ENCODE measurements around the gene PRF1. TPM values are rescaled to one million over a fixed set of nuclear protein-coding genes. Genes with fewer than 3 reads are reported as not detected.
A peak's percentile ranks its signal among the peaks of the same experiment; 100 is the strongest.
"Not testable (repeated sequence)": the region's sequence is repeated elsewhere in the genome, so short reads cannot be mapped to it uniquely, and the experiment has no call there.

Gene PRF1
- total RNA-seq, 1 experiment from 2014 or later, result 6.4 TPM

DNA sequence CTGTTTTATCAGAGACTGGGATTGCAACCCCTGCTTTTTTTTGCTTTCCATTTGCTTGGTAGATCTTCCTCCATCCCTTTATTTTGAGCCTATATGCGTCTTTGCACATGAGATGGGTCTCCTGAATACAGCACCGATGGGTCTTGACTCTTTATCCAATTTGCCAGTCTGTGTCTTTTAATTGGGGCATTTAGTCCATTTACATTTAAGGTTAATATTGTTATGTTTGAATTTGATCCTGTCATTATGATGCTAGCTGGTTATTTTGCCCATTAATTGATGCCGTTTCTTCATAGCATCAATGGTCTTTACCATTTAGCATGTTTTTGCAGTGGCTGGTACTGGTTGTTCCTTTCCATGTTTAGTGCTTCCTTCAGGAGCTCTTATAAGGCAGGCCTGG, 40.7 kb upstream of the PRF1 start:
- H3K9ac ChIP-seq (ENCODE audit: low read length); H3K4me1 ChIP-seq (ENCODE audit: control insufficient read depth in 1 of 2, insufficient read depth in 2 of 2, low read length in 2 of 2); RAD21 ChIA-PET (ENCODE audit: low non-redundant PET in 1 of 2, low total read pairs in 2 of 2, uncharacterized antibody in 2 of 2, unreplicated experiment in 2 of 2); CTCF ChIA-PET; H3K4me2 ChIP-seq (ENCODE audit: low read length); BruUV-seq (replicated peaks); H4K20me1 ChIP-seq (ENCODE audit: insufficient read depth); POLR2A ChIA-PET; intact Hi-C loops (cut with micrococcal nuclease); H3K79me2 ChIP-seq (ENCODE audit: insufficient read depth, low read length); H3K4me3 ChIP-seq (replicated peaks in 1 of 2; ENCODE audit: low read depth in 1 of 2, low read length in 2 of 2); H3K27me3 ChIP-seq (ENCODE audit: insufficient read depth, low read length); H3K27ac ChIP-seq (ENCODE audit: low read depth, low read length); H3K9me3 ChIP-seq (ENCODE audit: control insufficient read depth in 1 of 2, insufficient read depth in 1 of 2, low read depth in 1 of 2, low read length in 2 of 2); H2AFZ ChIP-seq (ENCODE audit: low read depth, low read length, poor library complexity, severe bottlenecking); H3K9me2 ChIP-seq (ENCODE audit: insufficient read depth); DNase-seq (ENCODE audit: low read depth, low spot score); H3K36me3 ChIP-seq (ENCODE audit: control insufficient read depth in 1 of 2, insufficient read depth in 2 of 2, low read length in 2 of 2); ATAC-seq: not testable (repeated sequence)

DNA sequence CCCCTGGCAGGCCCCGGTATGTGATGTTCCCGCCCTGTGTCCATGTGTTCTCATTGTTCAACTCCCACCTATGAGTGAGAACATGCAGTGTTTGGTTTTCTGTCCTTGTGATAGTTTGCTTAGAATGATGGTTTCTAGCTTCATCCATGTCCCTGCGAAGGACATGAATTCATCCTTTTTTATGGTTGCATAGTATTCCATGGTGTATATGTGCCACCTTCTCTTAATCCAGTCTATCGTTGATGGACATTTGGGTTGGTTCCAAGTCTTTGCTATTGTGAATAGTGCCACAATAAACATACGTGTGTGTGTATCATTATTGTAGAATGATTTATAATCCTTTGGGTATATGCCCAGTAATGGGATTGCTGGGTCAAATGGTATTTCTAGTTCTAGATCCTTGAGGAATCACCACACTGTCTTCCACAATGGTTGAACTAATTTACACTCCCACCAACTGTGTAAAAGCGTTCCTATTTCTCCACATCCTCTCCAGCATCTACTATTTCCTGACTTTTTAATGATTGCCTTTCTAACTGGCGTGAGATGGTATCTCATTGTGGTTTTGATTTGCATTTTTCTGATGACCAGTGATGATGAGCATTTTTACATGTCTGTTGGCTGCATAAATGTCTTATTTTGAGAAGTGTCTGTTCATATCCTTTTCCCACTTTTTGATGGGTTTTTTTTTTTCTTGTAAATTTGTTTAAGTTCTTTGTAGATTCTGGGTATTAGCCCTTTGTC, 37.3 kb upstream of the PRF1 start:
- H3K4me3 ChIP-seq (replicated peaks in 1 of 2; ENCODE audit: low read depth in 1 of 2, low read length in 2 of 2); H3K9me3 ChIP-seq (ENCODE audit: control insufficient read depth in 1 of 2, insufficient read depth in 1 of 2, low read depth in 1 of 2, low read length in 2 of 2); H3K4me2 ChIP-seq (ENCODE audit: low read length); H3K9me2 ChIP-seq (ENCODE audit: insufficient read depth); H3K27ac ChIP-seq (ENCODE audit: low read depth, low read length); POLR2A ChIA-PET; BruUV-seq (replicated peaks); intact Hi-C loops (cut with micrococcal nuclease); H4K20me1 ChIP-seq (ENCODE audit: insufficient read depth); H3K4me1 ChIP-seq (ENCODE audit: control insufficient read depth in 1 of 2, insufficient read depth in 2 of 2, low read length in 2 of 2); DNase-seq (ENCODE audit: low read depth, low spot score); H3K27me3 ChIP-seq (ENCODE audit: insufficient read depth, low read length); H3K9ac ChIP-seq (ENCODE audit: low read length); RAD21 ChIA-PET (ENCODE audit: low non-redundant PET in 1 of 2, low total read pairs in 2 of 2, uncharacterized antibody in 2 of 2, unreplicated experiment in 2 of 2); CTCF ChIA-PET; H3K79me2 ChIP-seq (ENCODE audit: insufficient read depth, low read length); H2AFZ ChIP-seq (ENCODE audit: low read depth, low read length, poor library complexity, severe bottlenecking); ATAC-seq; H3K36me3 ChIP-seq (ENCODE audit: control insufficient read depth in 1 of 2, insufficient read depth in 2 of 2, low read length in 2 of 2): not testable (repeated sequence)

DNA sequence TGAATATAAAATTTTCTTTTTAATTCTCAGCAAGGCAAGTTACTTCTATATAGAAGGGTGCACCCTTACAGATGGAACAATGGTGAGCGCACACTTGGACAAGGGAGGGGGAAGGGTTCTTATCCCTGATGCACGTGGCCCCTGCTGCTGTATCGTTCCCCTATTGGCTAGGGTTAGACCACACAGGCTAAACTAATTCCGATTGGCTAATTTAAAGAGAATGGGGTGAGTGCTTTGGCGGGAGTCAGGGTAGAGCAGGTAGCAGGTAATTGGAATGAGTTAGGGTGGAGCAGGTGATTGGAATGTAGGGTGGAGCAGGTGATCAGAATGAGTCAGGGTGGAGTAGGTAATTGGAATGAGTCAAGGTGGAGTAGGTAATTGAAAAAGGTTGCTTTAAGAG, 32.0 kb upstream of the PRF1 start:
- H3K9me3 ChIP-seq (ENCODE audit: control insufficient read depth in 1 of 2, insufficient read depth in 1 of 2, low read depth in 1 of 2, low read length in 2 of 2); H3K4me3 ChIP-seq (replicated peaks in 1 of 2; ENCODE audit: low read depth in 1 of 2, low read length in 2 of 2); H3K9me2 ChIP-seq (ENCODE audit: insufficient read depth); BruUV-seq (replicated peaks); H3K27me3 ChIP-seq (ENCODE audit: insufficient read depth, low read length); CTCF ChIA-PET; H4K20me1 ChIP-seq (ENCODE audit: insufficient read depth); POLR2A ChIA-PET; RAD21 ChIA-PET (ENCODE audit: low non-redundant PET in 1 of 2, low total read pairs in 2 of 2, uncharacterized antibody in 2 of 2, unreplicated experiment in 2 of 2); H3K79me2 ChIP-seq (ENCODE audit: insufficient read depth, low read length); intact Hi-C loops (cut with micrococcal nuclease); H3K36me3 ChIP-seq (ENCODE audit: control insufficient read depth in 1 of 2, insufficient read depth in 2 of 2, low read length in 2 of 2): not testable (repeated sequence)
- ATAC-seq, result peak; percentile 65
- TF ChIP-seq, protein P1, sequence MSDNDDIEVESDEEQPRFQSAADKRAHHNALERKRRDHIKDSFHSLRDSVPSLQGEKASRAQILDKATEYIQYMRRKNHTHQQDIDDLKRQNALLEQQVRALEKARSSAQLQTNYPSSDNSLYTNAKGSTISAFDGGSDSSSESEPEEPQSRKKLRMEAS (IDR thresholded peaks at IDR 0.05), result peak; percentile 49; the same call in 1 of the 2 replicates
- TF ChIP-seq CBX3 (IDR thresholded peaks at IDR 0.05; ENCODE audit: low read depth) (peak; percentile 71; the same call in 1 of the 2 replicates), JUND (IDR thresholded peaks at IDR 0.05) (peak; percentile 51), FOSL1 (IDR thresholded peaks at IDR 0.05; ENCODE audit: low read depth) (peak; percentile 52; the same call in 1 of the 2 replicates), SP1 (IDR thresholded peaks at IDR 0.05; ENCODE audit: low read depth) (peak; percentile 62)
- DNase-seq (ENCODE audit: low read depth, low spot score), result peak; percentile 71
- Histone ChIP-seq H3K9ac (ENCODE audit: low read length) (0 out of 2 replicates have a peak overlapping the region, but pooled peaks have one; percentile 49), H3K4me2 (ENCODE audit: low read length) (peak overlapping the region; percentile 61), H3K27ac (ENCODE audit: low read depth, low read length) (peak overlapping the region; percentile 45; the same call in 1 of the 2 replicates), H3K4me1 (ENCODE audit: control insufficient read depth in 1 of 2, insufficient read depth in 2 of 2, low read length in 2 of 2) (peaks cover 16 to 34% of the 10 kb centered on the region in 2 experiments), H2AFZ (ENCODE audit: low read depth, low read length, poor library complexity, severe bottlenecking) (peak overlapping the region; percentile 26)
